Neural cell (in vitro differentiated cells): Measurements from ENCODE around the gene CPA5. TPM values are rescaled to one million over a fixed set of nuclear protein-coding genes. Genes with fewer than 3 reads are reported as not detected.

Experiments used
- H2AFZ ChIP-seq: fragments of 200-600, 300-800 bp; sonication (generic), shearing (Covaris generic); 2 replicates; pipeline ENCODE4 v1.6.0; 2014; ENCODE audit warnings: low read depth, mild to moderate bottlenecking, antibody characterized with exemption, low read length, moderate library complexity
- H3F3A ChIP-seq: fragments of 200-600 bp; shearing (Covaris generic); 2 replicates; pipeline ENCODE4 v1.6.1; 2016; ENCODE audit warnings: mild to moderate bottlenecking, moderate library complexity, mixed read lengths, antibody characterized with exemption, low read length; ENCODE audit not compliant: insufficient read depth, poor library complexity, severe bottlenecking
- H3K27ac ChIP-seq: fragments of 200-600, 300-800 bp; sonication (generic), shearing (Covaris generic); 2 replicates; pipeline ENCODE4 v1.5.1; 2014; ENCODE audit warnings: mild to moderate bottlenecking, low read length, moderate library complexity
- H3K27me3 ChIP-seq: fragments of 300-800, 200-600 bp; sonication (generic), shearing (Covaris generic); 2 replicates; pipeline ENCODE4 v1.6.0; 2014; ENCODE audit warnings: mild to moderate bottlenecking, low read depth, low read length, moderate library complexity; ENCODE audit not compliant: insufficient read depth
- H3K36me3 ChIP-seq: fragments of 300-800, 200-600 bp; sonication (generic), shearing (Covaris generic); 2 replicates; pipeline ENCODE4 v1.5.1; 2014; ENCODE audit warnings: mild to moderate bottlenecking, antibody characterized with exemption, low read length, moderate library complexity; ENCODE audit not compliant: insufficient read depth
- H3K4me2 ChIP-seq: fragments of 300-800, 200-600 bp; sonication (generic), shearing (Covaris generic); 2 replicates; pipeline ENCODE4 v1.6.0; 2014; ENCODE audit warnings: mild to moderate bottlenecking, low read length
- H3K4me3 ChIP-seq: fragments of 300-800, 200-600 bp; sonication (generic), shearing (Covaris generic); 2 replicates; pipeline ENCODE4 v1.5.1; 2014; ENCODE audit warnings: mild to moderate bottlenecking, low read length, moderate library complexity
- H3K79me2 ChIP-seq: fragments of 200-600 bp; shearing (Covaris generic); replicated peaks from 2 replicates; pipeline ENCODE4 v1.6.0; 2014; ENCODE audit warnings: mild to moderate bottlenecking, low read length, moderate library complexity; ENCODE audit not compliant: insufficient read depth
- H3K9ac ChIP-seq: fragments of 300-800, 200-600 bp; sonication (generic), shearing (Covaris generic); 2 replicates; pipeline ENCODE4 v1.6.1; 2016; ENCODE audit warnings: mild to moderate bottlenecking, low read length, mixed read lengths
- H3K9me2 ChIP-seq: fragments of 200-600 bp; shearing (Covaris generic); 2 replicates; pipeline ENCODE4 v1.6.1; 2016; ENCODE audit warnings: mild to moderate bottlenecking, low read length, mixed read lengths; ENCODE audit not compliant: insufficient read depth
- H3K9me3 ChIP-seq: fragments of 200-600, 300-800 bp; sonication (generic), shearing (Covaris generic); 2 replicates; pipeline ENCODE4 v1.6.1; 2016; ENCODE audit warnings: mild to moderate bottlenecking, mixed run types, low read length, moderate library complexity, mixed read lengths
- H4K20me1 ChIP-seq: fragments of 200-600 bp; shearing (Covaris generic); 2 replicates; pipeline ENCODE4 v1.6.1; 2016; ENCODE audit warnings: mild to moderate bottlenecking, mixed run types; ENCODE audit not compliant: insufficient read depth
- CTCF ChIP-seq: fragments of 450-650 bp; IDR thresholded peaks from 2 replicates; pipeline ENCODE4 v1.5.1; 2014; ENCODE audit warnings: antibody characterized with exemption, mild to moderate bottlenecking, moderate library complexity; ENCODE audit not compliant: poor library complexity, severe bottlenecking
- EP300 ChIP-seq: fragments of 450-650 bp; conservative IDR thresholded peaks from 2 replicates; pipeline ENCODE4 v1.6.1; 2014; ENCODE audit warnings: antibody characterized with exemption, mild to moderate bottlenecking, moderate library complexity; ENCODE audit not compliant: poor library complexity, severe bottlenecking
- EZH2 ChIP-seq: fragments of 200-600, 300-800 bp; shearing (Covaris generic), sonication (generic); IDR thresholded peaks from 2 replicates; pipeline ENCODE4 v1.6.1; 2014; ENCODE audit warnings: antibody characterized with exemption, low read length, borderline replicate concordance, mild to moderate bottlenecking; ENCODE audit not compliant: insufficient read depth, poor library complexity, severe bottlenecking
- MXI1 ChIP-seq: fragments of 450-650 bp; conservative IDR thresholded peaks from 2 replicates; pipeline ENCODE4 v1.6.1; 2014; ENCODE audit warnings: antibody characterized with exemption, mild to moderate bottlenecking; ENCODE audit not compliant: poor library complexity, severe bottlenecking
- POLR2AphosphoS5 ChIP-seq: IDR thresholded peaks from 2 replicates; pipeline ENCODE4 v1.6.1; 2012
- RAD21 ChIP-seq: fragments of 450-650 bp; conservative IDR thresholded peaks from 2 replicates; pipeline ENCODE4 v1.6.1; 2014; ENCODE audit warnings: antibody characterized with exemption, mild to moderate bottlenecking, moderate library complexity
- REST ChIP-seq: IDR thresholded peaks from 2 replicates; pipeline ENCODE4 v1.6.1; 2012; ENCODE audit warnings: borderline replicate concordance
- SMC3 ChIP-seq: fragments of 450-650 bp; conservative IDR thresholded peaks from 2 replicates; pipeline ENCODE4 v1.6.1; 2014; ENCODE audit warnings: antibody characterized with exemption, mild to moderate bottlenecking, moderate library complexity; ENCODE audit not compliant: poor library complexity
- TAF1 ChIP-seq: IDR thresholded peaks from 2 replicates; pipeline ENCODE4 v1.6.1; 2012; ENCODE audit warnings: low read depth
- polyA plus RNA-seq: library from polyadenylated mRNA; depleted of rRNA; stranded (reverse); fragments of >200 nt; gene quantifications from 2 replicates; pipeline ENCODE4 v1.2.3, GENCODE V29; 2014

Gene CPA5
- polyA plus RNA-seq, 1 donor from 2014 or later, result not detected

DNA sequence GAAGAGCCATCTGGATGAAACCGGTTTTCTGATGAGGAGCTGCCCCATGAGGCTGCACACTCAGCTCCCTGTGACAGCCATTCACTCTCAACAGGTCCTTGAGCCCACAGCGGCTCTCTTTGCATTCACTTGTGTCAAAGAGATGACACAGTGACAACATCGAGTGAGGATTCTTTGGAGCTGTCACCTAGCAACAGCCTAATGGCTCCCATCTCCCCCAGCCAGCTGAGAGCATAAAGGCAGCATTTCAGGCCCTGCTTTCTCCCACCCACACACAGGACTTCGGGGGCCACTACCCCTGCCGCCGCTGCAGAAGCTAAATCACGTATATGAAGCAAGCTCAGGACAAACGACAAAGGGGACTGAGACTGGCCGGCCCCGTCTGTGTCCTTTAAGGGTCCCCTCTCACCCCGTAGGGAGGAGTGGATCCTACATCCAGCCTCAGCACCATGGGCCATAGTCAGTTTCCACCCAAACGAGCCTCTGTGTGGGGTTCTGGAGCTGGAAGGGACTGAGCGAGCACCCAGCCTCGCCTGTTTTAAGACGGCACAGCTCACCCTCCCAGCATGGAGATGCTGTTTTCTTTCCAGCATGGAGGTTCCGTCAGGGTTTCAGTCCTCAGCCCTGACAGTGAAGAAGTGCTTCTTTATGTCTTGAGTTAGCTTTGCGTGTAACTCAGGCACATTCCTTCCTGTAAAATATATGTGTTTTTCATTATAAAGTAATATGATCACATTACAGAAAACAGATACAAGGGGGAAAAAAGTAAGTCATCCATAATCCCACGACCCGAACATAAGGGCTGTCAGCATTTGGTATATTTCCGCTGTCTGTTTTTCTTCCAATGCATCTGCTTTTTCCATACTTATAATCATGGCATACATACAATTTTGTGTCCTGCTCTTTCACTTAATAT is 46.7 kb upstream of the CPA5 start:
- Histone ChIP-seq H4K20me1 (no peaks in the 10 kb centered on the region), H3F3A (peaks cover 3% of the 10 kb centered on the region), H3K27ac (peak overlapping the region; percentile 97), H3K4me3 (peak overlapping the region; percentile 15), H3K36me3 (no peaks in the 10 kb centered on the region), H3K9ac (peak overlapping the region; percentile 80), H3K27me3 (no peaks in the 10 kb centered on the region), H3K9me3 (no peaks in the 10 kb centered on the region), H3K9me2 (no peaks in the 10 kb centered on the region), H2AFZ (no peak overlapping the region), H3K4me2 (no peak overlapping the region), H3K79me2 (no peaks in the 10 kb centered on the region)
- TF ChIP-seq TAF1, result peak; percentile 67
- peak; percentile 86 for TF ChIP-seq POLR2AphosphoS5
- no peak for TF ChIP-seq REST
- peak; percentile 50 for TF ChIP-seq RAD21
- TF ChIP-seq MXI1, result no peak
- TF ChIP-seq SMC3, result peak; percentile 55
- no peak for TF ChIP-seq EZH2
- TF ChIP-seq EP300, result peak; percentile 95
- no peak for TF ChIP-seq CTCF

GRCh38 chr7:130298544-130299326 is 45.9 kb upstream of the CPA5 start:
- Histone ChIP-seq H3K4me3 (no peak overlapping the region), H3K27me3 (no peaks in the 10 kb centered on the region), H3K9me2 (no peaks in the 10 kb centered on the region), H3F3A (peaks cover 3% of the 10 kb centered on the region), H4K20me1 (no peaks in the 10 kb centered on the region), H3K4me2 (no peak overlapping the region), H3K79me2 (no peaks in the 10 kb centered on the region), H3K36me3 (no peaks in the 10 kb centered on the region), H3K27ac (peak overlapping the region; percentile 97), H3K9me3 (no peaks in the 10 kb centered on the region), H2AFZ (no peak overlapping the region), H3K9ac (peak overlapping the region; percentile 80)
- TF ChIP-seq SMC3 (no peak), EP300 (no peak), POLR2AphosphoS5 (no peak), RAD21 (no peak), EZH2 (no peak), TAF1 (no peak), REST (no peak), CTCF (no peak), MXI1 (no peak)
